ENCODE measurements around the gene ADAM17. TPM values are rescaled to one million over a fixed set of nuclear protein-coding genes. Genes with fewer than 3 reads are reported as not detected.
"Not testable (repeated sequence)": the region's sequence is repeated elsewhere in the genome, so short reads cannot be mapped to it uniquely, and the experiment has no call there.

ADAM17 gene
- total RNA-seq, 1 donor from 2014 or later, result 50.5 TPM

GRCh38 chr2:9524291-9524690 is 31.3 kb downstream of the ADAM17 start:
- no peak for DNase-seq (ENCODE audit: low read depth, low spot score)

GRCh38 chr2:9519250-9519649 is 36.4 kb downstream of the ADAM17 start:
- no peak for DNase-seq (ENCODE audit: low read depth, low spot score)

- DNase-seq (ENCODE audit: low read depth, low spot score), result no peak
These were observed 36.9 kb downstream of the ADAM17 start for GRCh38 chr2:9518780-9519179.

- no peak for DNase-seq (ENCODE audit: low read depth, low spot score)
These were observed 37.5 kb downstream of the ADAM17 start for GRCh38 chr2:9518163-9518562.

GRCh38 chr2:9517118-9517782 is 38.4 kb downstream of the ADAM17 start:
- no peak for DNase-seq (ENCODE audit: low read depth, low spot score)

- not testable (repeated sequence) for DNase-seq (ENCODE audit: low read depth, low spot score)
These were observed 41.7 kb downstream of the ADAM17 start for GRCh38 chr2:9513946-9514345.

GRCh38 chr2:9508931-9509330 is 46.7 kb downstream of the ADAM17 start:
- DNase-seq (ENCODE audit: low read depth, low spot score), result no peak

- DNase-seq (ENCODE audit: low read depth, low spot score), result no peak
These were observed 57.4 kb downstream of the ADAM17 start for GRCh38 chr2:9498210-9498609.

GRCh38 chr2:9497017-9497416 is 58.6 kb downstream of the ADAM17 start:
- DNase-seq (ENCODE audit: low read depth, low spot score), result no peak

- no peak for DNase-seq (ENCODE audit: low read depth, low spot score)
These were observed 61.5 kb downstream of the ADAM17 start for GRCh38 chr2:9494081-9494480.

GRCh38 chr2:9493478-9493877 is 62.2 kb downstream of the ADAM17 start:
- DNase-seq (ENCODE audit: low read depth, low spot score), result no peak

- no peak for DNase-seq (ENCODE audit: low read depth, low spot score)
These were observed 62.7 kb downstream of the ADAM17 start for GRCh38 chr2:9492927-9493326.

GRCh38 chr2:9490789-9491188 is 64.8 kb downstream of the ADAM17 start:
- DNase-seq (ENCODE audit: low read depth, low spot score), result no peak

GRCh38 chr2:9488583-9489547 is 66.8 kb downstream of the ADAM17 start:
- no peak for DNase-seq (ENCODE audit: low read depth, low spot score)

GRCh38 chr2:9484533-9484932 is 71.1 kb downstream of the ADAM17 start:
- no peak for DNase-seq (ENCODE audit: low read depth, low spot score)

GRCh38 chr2:9483107-9483506 is 72.5 kb downstream of the ADAM17 start:
- DNase-seq (ENCODE audit: low read depth, low spot score), result no peak

GRCh38 chr2:9480157-9480556 is 75.5 kb downstream of the ADAM17 start:
- DNase-seq (ENCODE audit: low read depth, low spot score), result no peak

- no peak for DNase-seq (ENCODE audit: low read depth, low spot score)
These were observed 77.1 kb downstream of the ADAM17 start for GRCh38 chr2:9478526-9478925.

- no peak for DNase-seq (ENCODE audit: low read depth, low spot score)
These were observed 77.7 kb downstream of the ADAM17 start for GRCh38 chr2:9477914-9478313.

GRCh38 chr2:9474361-9475057 is 81.1 kb downstream of the ADAM17 start, which contains the start of gene IAH1:
IAH1 (plus strand) TSS chr2:9474551; CDS start chr2:9474567, 16 bp downstream.
- no peak for DNase-seq (ENCODE audit: low read depth, low spot score)

- DNase-seq (ENCODE audit: low read depth, low spot score), result no peak
These were observed 81.7 kb downstream of the ADAM17 start for GRCh38 chr2:9473985-9474360.

Data from pulmonary artery endothelial cell (primary cell).